ENCODE results near the gene MYLK3.

Gene MYLK3

DNA sequence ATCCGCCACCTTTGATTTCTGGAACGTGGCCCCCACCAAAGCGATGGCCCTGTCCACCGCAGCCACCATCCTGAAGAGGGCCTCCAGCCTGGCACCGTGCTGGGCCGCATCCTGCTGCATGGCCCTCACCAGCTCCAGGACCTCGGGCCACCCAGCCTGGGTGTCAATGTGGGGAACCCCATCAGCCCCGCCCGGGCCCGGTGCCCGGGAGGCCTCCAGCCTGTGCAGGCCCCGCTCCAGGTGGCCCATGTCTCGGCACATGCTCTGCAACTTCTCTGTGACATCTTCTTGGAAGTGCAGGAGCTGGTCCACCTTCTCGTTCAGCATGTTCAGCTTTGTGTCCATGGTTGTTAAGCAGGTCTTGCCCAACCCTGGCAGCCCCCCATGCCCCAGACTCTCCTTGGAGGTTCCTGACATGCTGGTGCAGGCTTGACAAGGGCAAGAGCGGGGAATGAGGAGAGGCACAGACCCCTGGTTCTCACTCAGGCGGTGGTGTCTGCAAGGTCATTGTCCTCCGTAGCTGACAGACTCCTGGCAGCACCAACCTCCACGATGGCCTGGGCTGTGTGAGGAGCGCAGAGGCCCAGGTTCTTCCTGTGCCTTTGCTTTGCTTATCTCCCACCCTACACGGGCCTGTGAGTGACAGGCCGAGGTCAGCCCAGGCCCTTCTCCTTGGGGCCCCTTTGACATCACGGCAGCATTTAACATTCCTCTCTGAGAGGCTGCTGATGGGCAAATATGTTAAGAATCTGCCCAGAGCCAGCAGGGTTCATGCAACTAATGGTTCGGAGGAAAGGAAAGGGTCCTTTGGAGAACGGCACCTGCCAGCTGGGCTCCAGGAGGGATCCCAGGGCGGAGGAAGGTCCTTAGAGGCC lies at the start of gene MYLK3:
Gene MYLK3, minus strand, starts transcription at position 568 of the 875 bp plus-strand sequence. Its CDS starts 151 bp downstream, at position 417.
- H3K4me3 ChIP-seq (ENCODE audit: low read depth, low read length) = no peak within 1 kb of the TSS
- in situ Hi-C loops (cut with HindIII; ENCODE audit: low sequenced_read_pairs) = no loop called here
- DNase-seq (ENCODE audit: low read depth, low spot score) = no peak
- TF ChIP-seq, protein P1, sequence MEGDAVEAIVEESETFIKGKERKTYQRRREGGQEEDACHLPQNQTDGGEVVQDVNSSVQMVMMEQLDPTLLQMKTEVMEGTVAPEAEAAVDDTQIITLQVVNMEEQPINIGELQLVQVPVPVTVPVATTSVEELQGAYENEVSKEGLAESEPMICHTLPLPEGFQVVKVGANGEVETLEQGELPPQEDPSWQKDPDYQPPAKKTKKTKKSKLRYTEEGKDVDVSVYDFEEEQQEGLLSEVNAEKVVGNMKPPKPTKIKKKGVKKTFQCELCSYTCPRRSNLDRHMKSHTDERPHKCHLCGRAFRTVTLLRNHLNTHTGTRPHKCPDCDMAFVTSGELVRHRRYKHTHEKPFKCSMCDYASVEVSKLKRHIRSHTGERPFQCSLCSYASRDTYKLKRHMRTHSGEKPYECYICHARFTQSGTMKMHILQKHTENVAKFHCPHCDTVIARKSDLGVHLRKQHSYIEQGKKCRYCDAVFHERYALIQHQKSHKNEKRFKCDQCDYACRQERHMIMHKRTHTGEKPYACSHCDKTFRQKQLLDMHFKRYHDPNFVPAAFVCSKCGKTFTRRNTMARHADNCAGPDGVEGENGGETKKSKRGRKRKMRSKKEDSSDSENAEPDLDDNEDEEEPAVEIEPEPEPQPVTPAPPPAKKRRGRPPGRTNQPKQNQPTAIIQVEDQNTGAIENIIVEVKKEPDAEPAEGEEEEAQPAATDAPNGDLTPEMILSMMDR (IDR thresholded peaks at IDR 0.05; ENCODE audit: low read depth, low read length) = no peak

DNA sequence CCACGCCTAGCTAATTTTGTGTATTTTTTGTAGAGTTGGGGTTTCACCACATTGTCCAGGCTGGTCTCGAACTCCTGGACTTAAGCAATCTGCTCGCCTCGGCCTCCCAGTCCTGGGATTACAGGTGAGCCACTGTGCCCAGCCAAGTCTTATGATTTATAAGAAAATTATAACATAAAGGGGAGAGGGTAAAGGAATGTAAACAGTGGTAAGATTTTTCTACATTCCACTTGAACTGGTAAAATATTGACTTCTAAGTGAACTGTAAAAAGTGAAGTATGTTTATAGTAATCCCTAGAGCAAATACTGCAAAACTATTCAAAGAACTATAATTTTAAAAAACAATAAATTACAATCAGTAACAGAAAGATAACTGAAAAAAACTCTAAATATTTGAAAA lies 49.4 kb upstream of the MYLK3 start:
- no peak overlapping the region for H3K4me3 ChIP-seq (ENCODE audit: low read depth, low read length)
- DNase-seq (ENCODE audit: low read depth, low spot score) = no peak
- TF ChIP-seq, protein P1 (IDR thresholded peaks at IDR 0.05; ENCODE audit: low read depth, low read length) = no peak
- in situ Hi-C loops (cut with HindIII; ENCODE audit: low sequenced_read_pairs) = no loop called here

DNA sequence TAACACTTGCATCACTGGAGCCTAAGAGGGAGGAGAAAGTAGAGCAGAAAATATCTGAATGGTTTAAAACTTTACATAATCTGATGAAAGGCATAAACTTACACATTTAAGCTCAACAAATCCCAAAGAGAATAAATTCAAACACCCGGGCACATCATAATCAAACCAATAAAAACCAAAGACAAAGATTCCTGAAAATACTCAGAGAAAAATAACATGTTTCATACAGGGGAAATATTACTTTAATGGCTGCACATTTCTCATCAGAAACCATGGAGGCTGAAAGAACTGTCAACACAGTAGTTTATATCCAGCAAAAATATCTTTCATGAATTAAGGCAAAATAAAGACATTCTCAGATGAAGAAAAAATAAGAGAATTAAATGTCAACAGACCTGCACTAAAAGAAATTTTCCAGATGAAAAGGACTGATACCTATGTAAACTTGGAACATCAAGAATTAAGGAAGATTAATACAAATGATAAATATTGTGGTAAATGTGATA lies 48.7 kb upstream of the MYLK3 start:
- TF ChIP-seq, protein P1 (IDR thresholded peaks at IDR 0.05; ENCODE audit: low read depth, low read length) = no peak
- no peak overlapping the region for H3K4me3 ChIP-seq (ENCODE audit: low read depth, low read length)
- no peak for DNase-seq (ENCODE audit: low read depth, low spot score)
- in situ Hi-C loops (cut with HindIII; ENCODE audit: low sequenced_read_pairs) = no loop called here

DNA sequence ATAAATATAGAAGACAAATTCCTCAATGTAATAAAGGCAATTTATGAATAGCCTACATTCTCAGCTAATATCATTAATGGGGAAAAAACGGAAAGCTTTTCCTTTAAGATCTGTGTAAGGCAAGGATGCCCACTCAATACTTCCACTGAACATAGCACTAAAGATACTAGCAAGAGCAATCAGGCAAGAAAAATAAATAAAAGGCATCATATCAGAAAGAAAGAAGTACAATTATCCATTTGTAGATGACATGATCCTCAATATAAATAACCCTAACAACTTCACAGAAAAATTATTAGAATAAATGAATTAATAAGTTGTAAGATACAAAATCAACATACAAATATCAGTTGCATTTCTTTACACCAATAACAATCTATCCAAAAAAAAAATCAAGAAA lies 45.7 kb upstream of the MYLK3 start:
- TF ChIP-seq, protein P1 (IDR thresholded peaks at IDR 0.05; ENCODE audit: low read depth, low read length) = no peak
- DNase-seq (ENCODE audit: low read depth, low spot score) = no peak
- in situ Hi-C loops (cut with HindIII; ENCODE audit: low sequenced_read_pairs) = no loop called here
- H3K4me3 ChIP-seq (ENCODE audit: low read depth, low read length) = no peak overlapping the region

DNA sequence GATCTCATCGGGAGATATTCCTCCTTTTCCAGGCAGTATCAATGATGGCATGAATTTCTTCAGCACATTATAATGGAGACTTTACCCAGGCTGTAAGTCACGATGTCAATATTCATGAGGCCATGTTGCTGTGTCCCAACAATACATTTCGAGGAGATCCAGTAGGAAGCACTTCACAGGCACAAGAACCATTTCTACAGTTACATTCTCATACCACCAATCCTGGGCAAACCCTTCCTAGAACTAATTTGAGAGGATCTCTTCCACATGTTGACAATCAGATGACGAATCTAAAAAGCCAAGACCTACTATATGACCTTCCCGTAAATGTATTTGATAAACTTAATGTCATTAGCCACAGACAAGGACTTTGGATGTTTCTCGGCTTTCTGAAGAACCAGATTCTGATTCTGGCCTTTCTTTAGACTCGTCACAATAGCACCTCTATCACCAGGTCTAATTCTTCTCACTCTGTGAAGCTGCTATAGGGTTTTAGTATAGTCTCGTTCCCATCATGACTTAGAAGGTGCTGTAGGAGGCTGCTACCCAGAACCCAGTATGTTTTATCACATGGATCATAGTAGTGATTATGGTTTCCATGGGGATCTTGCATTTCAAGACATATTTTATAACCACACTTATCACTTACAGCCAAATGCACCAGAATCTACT lies 42.6 kb upstream of the MYLK3 start:
- in situ Hi-C loops (cut with HindIII; ENCODE audit: low sequenced_read_pairs) = no loop called here
- peak overlapping the region; percentile 55 for H3K4me3 ChIP-seq (ENCODE audit: low read depth, low read length)
- no peak for DNase-seq (ENCODE audit: low read depth, low spot score)
- TF ChIP-seq, protein P1 (IDR thresholded peaks at IDR 0.05; ENCODE audit: low read depth, low read length) = no peak

DNA sequence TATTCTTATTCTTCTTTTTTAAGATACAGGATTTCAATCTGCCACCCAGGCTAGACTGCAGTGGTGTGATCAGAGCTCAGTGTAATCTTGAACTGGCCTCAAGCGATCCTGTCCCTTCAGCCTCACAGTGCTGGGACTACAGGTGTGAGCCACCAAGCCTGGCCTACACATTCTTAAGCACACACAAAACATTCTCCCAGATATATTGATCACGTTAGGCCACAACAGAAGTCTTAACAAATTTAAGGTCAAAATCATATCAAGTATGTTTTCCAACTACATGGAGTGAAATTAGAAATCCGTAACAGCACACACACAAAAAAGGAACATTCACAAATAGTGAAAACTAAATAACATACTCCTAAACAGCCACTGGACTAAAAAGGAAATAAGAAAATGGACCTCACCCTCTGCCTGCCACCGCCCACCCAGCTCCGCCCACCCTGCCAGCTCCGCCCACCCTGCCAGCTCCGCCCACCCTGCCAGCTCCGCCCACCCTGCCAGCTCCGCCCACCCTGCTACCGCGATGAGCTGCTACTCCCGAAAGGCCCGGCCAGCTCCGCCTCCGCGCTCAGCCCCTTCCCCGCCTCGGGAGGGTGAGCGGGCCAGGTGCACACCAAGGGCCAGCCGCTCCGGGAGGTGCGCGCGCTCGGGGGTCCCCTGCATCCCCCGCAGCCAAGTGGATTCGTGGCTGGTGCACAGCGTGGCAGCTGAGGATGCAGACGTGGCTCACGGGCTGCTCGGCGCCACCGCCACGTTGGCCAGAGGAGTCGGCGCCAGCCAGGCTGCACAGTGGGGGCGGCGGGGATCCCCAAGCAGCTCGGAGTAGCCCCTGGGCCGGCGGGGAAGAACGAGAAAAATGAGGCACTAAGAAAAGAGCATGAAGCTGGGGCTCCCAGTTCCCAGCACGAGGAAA lies 41.6 kb upstream of the MYLK3 start:
- in situ Hi-C loops (cut with HindIII; ENCODE audit: low sequenced_read_pairs) = no loop called here
- peak overlapping the region; percentile 55 for H3K4me3 ChIP-seq (ENCODE audit: low read depth, low read length)
- peak; percentile 67 for DNase-seq (ENCODE audit: low read depth, low spot score)
- TF ChIP-seq, protein P1 (IDR thresholded peaks at IDR 0.05; ENCODE audit: low read depth, low read length) = no peak

Data from astrocyte of the spinal cord (primary cell).